ENCODE results near the gene RMDN2.

DNA sequence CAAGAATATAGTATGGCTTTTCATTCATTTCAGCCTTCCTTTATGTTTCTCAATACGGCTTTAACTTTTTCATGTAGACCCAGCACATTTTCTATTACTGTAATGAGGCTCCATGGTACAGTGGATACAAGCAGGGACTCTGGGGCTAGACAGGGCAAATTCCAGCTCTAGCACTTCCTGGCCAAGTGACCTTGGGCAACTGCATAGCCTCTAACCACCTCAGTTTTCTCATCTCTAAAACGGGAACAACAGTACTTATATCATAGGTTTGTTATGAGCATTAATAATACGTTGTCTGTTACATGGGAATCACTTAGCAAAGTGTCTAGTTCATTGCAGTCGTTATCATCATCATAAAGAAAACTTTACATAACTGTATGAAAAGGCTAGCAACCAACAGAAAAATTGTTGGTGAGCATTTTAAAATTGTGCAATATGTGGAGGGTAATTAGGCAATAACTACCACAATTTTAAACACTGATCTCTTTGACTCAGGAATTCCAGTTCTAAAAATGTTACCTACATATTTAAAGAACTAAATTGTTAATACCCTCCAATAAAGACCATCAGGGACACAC lies 13.7 kb upstream of the RMDN2 start:
- no peak for TF ChIP-seq CTCF (IDR thresholded peaks at IDR 0.05)
- no peak for TF ChIP-seq POLR2A (IDR thresholded peaks at IDR 0.05)
